ENCODE measurements around the gene ACE. TPM values are rescaled to one million over a fixed set of nuclear protein-coding genes. Genes with fewer than 3 reads are reported as not detected.
A peak's percentile ranks its signal among the peaks of the same experiment; 100 is the strongest.

ACE gene
- total RNA-seq, 4 donors from 2014 or later = 4.8 to 10.4 (median 8.2) TPM

DNA sequence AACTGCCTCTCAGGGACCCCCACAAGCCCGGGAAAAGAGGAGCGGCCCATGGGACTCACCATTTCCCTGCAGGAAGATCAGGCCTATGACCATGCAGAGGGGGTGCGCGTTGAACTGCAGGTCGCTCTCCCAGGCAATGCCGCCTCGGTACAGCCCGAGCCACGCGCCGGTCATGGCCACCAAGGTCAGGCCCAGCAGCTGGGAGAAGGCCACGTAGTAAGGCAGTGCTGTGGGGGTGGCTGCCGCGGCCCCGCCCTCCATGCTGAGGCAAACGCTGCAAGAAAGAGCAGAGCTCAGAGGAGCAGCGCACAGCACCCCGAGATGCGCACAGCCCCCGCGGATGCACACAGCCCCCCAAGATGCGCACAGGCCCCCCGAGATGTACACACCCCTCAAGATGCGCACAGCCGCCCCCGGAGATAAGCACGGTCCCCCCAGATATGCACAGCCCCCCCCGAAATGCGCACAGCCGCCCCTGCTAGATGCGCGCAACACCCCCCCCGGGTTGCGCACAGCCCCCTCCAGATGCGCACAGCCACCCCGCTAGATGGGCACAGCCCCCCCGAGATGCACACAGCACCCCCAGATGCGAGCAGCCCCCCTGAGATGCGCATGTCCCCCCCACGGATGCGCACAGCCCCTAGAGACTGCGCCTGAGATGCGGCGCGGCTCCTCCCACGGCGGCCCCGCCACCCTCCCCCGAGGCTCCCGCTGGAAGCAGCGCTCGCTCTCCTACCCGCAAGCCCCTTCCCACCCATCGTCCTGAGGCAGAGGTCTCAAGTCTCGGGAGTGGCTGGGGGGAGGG lies 39.4 kb upstream of the ACE start:
- Histone ChIP-seq H3K4me3 (peak overlapping the region in 1 of 2 donors; percentile 6), H3K4me1 (peaks cover 0 to 70% (median 39%) of the 10 kb centered on the region in 3 donors), H3K36me3 (no peaks in the 10 kb centered on the region), H3K27me3 (peaks cover 5% of the 10 kb centered on the region), H3K9me3 (no peaks in the 10 kb centered on the region), H3K27ac (peak overlapping the region in 1 of 4 donors; percentile 57)
- TF ChIP-seq EP300 (IDR thresholded peaks at IDR 0.05) = no peak
- TF ChIP-seq, protein P1, sequence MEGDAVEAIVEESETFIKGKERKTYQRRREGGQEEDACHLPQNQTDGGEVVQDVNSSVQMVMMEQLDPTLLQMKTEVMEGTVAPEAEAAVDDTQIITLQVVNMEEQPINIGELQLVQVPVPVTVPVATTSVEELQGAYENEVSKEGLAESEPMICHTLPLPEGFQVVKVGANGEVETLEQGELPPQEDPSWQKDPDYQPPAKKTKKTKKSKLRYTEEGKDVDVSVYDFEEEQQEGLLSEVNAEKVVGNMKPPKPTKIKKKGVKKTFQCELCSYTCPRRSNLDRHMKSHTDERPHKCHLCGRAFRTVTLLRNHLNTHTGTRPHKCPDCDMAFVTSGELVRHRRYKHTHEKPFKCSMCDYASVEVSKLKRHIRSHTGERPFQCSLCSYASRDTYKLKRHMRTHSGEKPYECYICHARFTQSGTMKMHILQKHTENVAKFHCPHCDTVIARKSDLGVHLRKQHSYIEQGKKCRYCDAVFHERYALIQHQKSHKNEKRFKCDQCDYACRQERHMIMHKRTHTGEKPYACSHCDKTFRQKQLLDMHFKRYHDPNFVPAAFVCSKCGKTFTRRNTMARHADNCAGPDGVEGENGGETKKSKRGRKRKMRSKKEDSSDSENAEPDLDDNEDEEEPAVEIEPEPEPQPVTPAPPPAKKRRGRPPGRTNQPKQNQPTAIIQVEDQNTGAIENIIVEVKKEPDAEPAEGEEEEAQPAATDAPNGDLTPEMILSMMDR (IDR thresholded peaks at IDR 0.05) = no peak
- no peak for TF ChIP-seq POLR2A (IDR thresholded peaks at IDR 0.05)
- no peak for TF ChIP-seq POLR2AphosphoS5 (IDR thresholded peaks at IDR 0.05)
- WGBS, 2 donors (ENCODE audit: low coverage in 1 of 2) = no CpG with 5 or more reads among the region's 55 CpGs
- no peak for ATAC-seq

DNA sequence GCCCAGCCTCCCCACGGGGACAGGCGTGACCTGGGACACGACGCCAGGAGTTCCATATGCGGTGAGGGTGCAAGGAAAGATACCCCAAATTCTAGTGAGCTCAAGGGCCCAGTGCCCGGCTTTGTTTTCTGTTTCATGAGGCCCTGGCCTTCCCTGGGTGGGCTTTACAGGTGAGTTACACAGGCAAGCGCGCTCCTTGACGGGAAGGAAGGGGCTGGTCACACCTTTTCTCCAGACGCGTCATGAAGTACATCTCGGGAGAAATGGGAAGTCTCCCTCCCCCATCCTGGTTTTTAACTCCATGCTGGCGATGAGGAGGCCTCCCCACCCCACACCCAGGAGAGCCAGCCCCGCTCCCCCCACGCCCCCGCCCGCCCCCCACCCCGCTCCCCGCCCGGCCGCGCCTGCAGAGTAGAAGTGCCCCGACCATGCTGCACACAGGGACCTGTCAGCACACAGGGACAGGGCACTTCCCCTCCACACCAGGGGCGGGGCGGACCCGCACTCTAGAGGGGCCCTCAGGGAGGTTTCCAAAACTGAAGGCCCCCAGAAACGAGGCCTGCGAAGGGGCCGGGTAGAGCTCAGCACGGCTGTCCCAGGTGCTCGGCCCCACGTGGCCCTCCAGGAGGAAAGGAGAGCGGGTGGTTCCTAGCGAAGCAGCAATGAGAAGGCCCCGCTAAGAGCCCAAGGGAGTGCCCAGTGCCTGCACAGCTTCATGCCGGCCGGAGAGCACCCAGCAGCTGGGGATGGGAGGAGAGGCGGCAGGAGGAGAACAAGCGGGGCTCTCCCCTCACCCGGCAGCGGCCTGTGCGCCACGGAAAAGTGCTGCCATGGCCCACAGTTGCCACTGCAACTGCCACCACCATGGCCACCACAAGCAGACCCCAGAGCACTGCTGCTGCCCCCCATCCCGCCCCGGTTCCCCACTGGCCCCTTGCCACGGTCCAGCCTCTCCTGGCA lies 38.5 kb upstream of the ACE start:
- Histone ChIP-seq H3K4me1 (peaks cover 0 to 62% (median 32%) of the 10 kb centered on the region in 3 donors), H3K36me3 (no peaks in the 10 kb centered on the region), H3K27ac (peak overlapping the region in 1 of 4 donors; percentile 57), H3K27me3 (peaks cover 5% of the 10 kb centered on the region), H3K4me3 (peak overlapping the region in 1 of 2 donors; percentile 6), H3K9me3 (no peaks in the 10 kb centered on the region)
- 38 to 100% methylated on average over 1 to 9 of the region's 46 CpGs for WGBS, 2 donors (ENCODE audit: low coverage in 1 of 2)
- no peak for ATAC-seq
- TF ChIP-seq POLR2AphosphoS5 (IDR thresholded peaks at IDR 0.05) (no peak), POLR2A (IDR thresholded peaks at IDR 0.05) (no peak), EP300 (IDR thresholded peaks at IDR 0.05) (no peak)
- TF ChIP-seq, protein P1 (IDR thresholded peaks at IDR 0.05) = no peak

DNA sequence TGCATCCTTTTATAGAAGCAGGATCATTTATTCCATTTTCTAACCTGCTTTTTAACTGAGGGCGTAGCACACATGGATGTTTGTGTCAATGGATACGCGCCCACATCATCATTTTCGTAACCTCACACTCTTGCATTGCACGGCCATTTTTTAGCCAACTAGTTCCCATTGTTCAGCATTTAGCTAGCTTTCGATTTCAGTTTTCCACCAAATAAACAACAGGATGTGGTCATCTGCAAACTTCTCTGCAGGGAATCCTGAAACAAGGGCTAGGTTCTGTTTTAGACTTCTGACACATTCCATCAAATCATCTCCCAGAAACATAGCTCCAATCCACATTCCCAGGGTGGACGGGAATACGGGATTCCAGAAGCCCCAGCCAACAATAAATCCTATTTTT lies 37.2 kb upstream of the ACE start:
- TF ChIP-seq EP300 (IDR thresholded peaks at IDR 0.05) = no peak
- no peak for TF ChIP-seq POLR2A (IDR thresholded peaks at IDR 0.05)
- no peak for TF ChIP-seq POLR2AphosphoS5 (IDR thresholded peaks at IDR 0.05)
- TF ChIP-seq, protein P1 (IDR thresholded peaks at IDR 0.05) = no peak
- peaks cover 5% of the 10 kb centered on the region for H3K27me3 ChIP-seq
- peak; percentile 38 for ATAC-seq
- H3K4me1 ChIP-seq = peaks cover 0 to 49% (median 20%) of the 10 kb centered on the region in 3 donors
- no peak overlapping the region for H3K4me3 ChIP-seq
- H3K36me3 ChIP-seq = no peaks in the 10 kb centered on the region
- 53 to 65% methylated on average over 8 of the region's 8 CpGs for WGBS, 2 donors (ENCODE audit: low coverage in 1 of 2)
- H3K9me3 ChIP-seq = no peaks in the 10 kb centered on the region
- H3K27ac ChIP-seq = peak overlapping the region in 3 of 4 donors; percentile 27 to 57 (median 56)

DNA sequence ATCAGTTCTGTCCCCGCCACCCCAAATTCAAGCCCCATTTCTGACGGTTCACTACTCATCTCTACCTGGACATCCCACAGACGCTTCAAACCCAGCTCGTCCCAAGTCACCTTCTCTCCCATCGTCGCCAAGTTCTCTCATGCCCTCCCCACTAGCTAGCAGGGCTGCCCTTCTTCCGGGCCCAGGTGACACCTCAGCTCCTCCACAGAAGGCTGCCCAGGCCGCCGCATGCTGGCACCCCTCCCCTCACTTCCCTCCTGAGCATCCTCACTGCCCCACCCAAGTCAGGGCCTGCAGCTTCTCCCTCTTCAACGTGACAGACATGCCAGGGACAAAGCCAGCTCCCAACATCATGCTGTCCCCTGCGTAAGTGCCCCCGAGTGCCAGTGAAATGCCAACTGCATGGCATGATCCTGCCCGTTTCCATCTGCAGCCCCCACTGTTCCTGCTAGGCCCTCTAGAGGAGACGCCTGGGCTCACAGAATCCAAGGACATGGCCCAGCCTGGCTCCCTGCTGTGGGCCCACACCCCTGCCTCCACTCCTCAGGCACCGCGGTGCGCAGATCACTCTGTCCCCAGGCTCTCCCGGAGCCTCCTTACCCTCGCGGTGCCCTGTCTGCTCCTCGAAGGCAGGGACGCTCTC lies 36.6 kb upstream of the ACE start:
- Histone ChIP-seq H3K4me3 (no peak overlapping the region), H3K27ac (peak overlapping the region in 3 of 4 donors; percentile 27 to 57 (median 56)), H3K36me3 (no peaks in the 10 kb centered on the region), H3K9me3 (no peaks in the 10 kb centered on the region), H3K4me1 (peaks cover 0 to 49% (median 15%) of the 10 kb centered on the region in 3 donors), H3K27me3 (peaks cover 5% of the 10 kb centered on the region)
- no peak for ATAC-seq
- 73 to 86% methylated on average over 7 to 19 of the region's 22 CpGs for WGBS, 2 donors (ENCODE audit: low coverage in 1 of 2)
- TF ChIP-seq, protein P1 (IDR thresholded peaks at IDR 0.05) = no peak
- TF ChIP-seq EP300 (IDR thresholded peaks at IDR 0.05) (no peak), POLR2AphosphoS5 (IDR thresholded peaks at IDR 0.05) (no peak), POLR2A (IDR thresholded peaks at IDR 0.05) (no peak)

Data from gastroesophageal sphincter (tissue), 4 donors.